Rectal smooth muscle tissue (tissue), 1 donor: ENCODE measurements around the gene TGFB1I1.
"Not testable (repeated sequence)": the region's sequence is repeated elsewhere in the genome, so short reads cannot be mapped to it uniquely, and the experiment has no call there.

Experiments used
- H3K27ac ChIP-seq: one replicate; pipeline ENCODE4 v1.7.0; 2013; ENCODE audit warnings: low read depth, low read length, inconsistent platforms
- H3K27me3 ChIP-seq: one replicate; pipeline ENCODE4 v1.7.0; 2013; ENCODE audit warnings: low read length; ENCODE audit not compliant: control insufficient read depth, insufficient read depth
- H3K36me3 ChIP-seq: one replicate; pipeline ENCODE4 v1.7.0; 2013; ENCODE audit warnings: low read length; ENCODE audit not compliant: control insufficient read depth, insufficient read depth
- H3K4me1 ChIP-seq: one replicate; pipeline ENCODE4 v1.7.0; 2013; ENCODE audit warnings: low read length; ENCODE audit not compliant: control insufficient read depth, insufficient read depth
- H3K4me3 ChIP-seq: one replicate; pipeline ENCODE4 v1.7.0; 2013; ENCODE audit warnings: low read length
- H3K9ac ChIP-seq: one replicate; pipeline ENCODE4 v1.7.0; 2013; ENCODE audit warnings: low read length

Gene TGFB1I1

DNA sequence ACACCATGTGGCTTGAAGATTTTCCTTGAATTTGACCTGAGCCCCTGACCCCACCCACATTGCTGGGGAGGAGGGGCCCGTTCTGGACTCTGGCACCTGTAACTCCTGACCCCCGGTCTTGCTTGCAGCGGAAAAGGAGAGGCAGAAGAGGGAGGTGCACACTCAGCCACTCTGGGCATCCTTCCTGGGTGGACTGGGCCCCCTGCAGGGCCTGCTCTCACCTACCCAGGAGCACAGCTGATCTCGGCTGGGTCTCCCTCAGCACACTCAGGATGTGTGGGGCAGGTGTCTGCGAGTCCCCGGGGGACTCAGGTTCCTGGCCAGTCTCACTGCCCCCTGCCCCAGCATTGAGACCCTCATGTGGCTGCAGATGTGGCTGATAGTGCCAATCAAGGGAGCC lies 51.8 kb downstream of the TGFB1I1 start:
- not testable (repeated sequence) for H3K9ac ChIP-seq, H3K4me3 ChIP-seq, H3K4me1 ChIP-seq, H3K36me3 ChIP-seq, H3K27me3 ChIP-seq, H3K27ac ChIP-seq

DNA sequence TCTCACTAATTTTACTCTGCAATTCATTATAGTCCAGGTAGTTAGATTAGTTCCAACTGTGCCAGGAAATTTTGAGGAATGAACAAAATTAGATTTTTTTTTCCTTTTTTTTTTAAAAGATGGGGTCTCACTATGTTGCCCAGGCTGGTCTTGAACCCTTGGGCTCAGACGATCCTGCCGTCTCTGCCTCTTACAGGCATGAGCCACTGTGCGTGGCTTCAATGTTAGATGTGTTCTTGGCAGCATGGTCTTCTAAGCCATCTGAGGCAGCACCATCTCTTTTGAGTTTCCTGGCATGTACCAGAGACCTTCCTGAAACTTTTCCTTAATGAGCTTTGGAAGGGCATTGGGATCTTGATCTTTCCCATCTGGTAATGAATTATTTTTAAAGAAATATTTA lies 53.2 kb downstream of the TGFB1I1 start:
- Histone ChIP-seq H3K27ac (no peak overlapping the region), H3K4me3 (no peak overlapping the region), H3K4me1 (peaks cover 3% of the 10 kb centered on the region), H3K9ac (no peak overlapping the region), H3K36me3 (no peaks in the 10 kb centered on the region), H3K27me3 (no peaks in the 10 kb centered on the region)
